Nephron progenitor cell (in vitro differentiated cells): ENCODE measurements around the gene ATP13A1.
"Not testable (repeated sequence)": the region's sequence is repeated elsewhere in the genome, so short reads cannot be mapped to it uniquely, and the experiment has no call there.

Source experiments
- DNase-seq: peaks from one replicate; pipeline ENCODE4 v3.0.0; 2021
- H3K27ac Mint-ChIP-seq: 2 replicates; pipeline ENCODE4 v1.8.0; 2021; ENCODE audit warnings: mild to moderate bottlenecking, moderate library complexity, mixed read lengths
- H3K27me3 Mint-ChIP-seq: 2 replicates; pipeline ENCODE4 v1.8.0; 2021; ENCODE audit warnings: mild to moderate bottlenecking, low read depth, mixed read lengths; ENCODE audit not compliant: poor library complexity
- H3K36me3 Mint-ChIP-seq: 2 replicates; pipeline ENCODE4 v1.8.0; 2021; ENCODE audit warnings: low read depth, mixed read lengths
- H3K4me1 Mint-ChIP-seq: 2 replicates; pipeline ENCODE4 v1.8.0; 2021; ENCODE audit warnings: mixed read lengths
- H3K4me3 Mint-ChIP-seq: 2 replicates; pipeline ENCODE4 v1.8.0; 2021; ENCODE audit warnings: mild to moderate bottlenecking, moderate library complexity, mixed read lengths
- H3K9me3 Mint-ChIP-seq: 2 replicates; pipeline ENCODE4 v1.8.0; 2021; ENCODE audit warnings: mild to moderate bottlenecking, moderate library complexity, mixed read lengths
- TF ChIP-seq, protein P1 (sequence below): fragments of 200-600 bp; sonication (generic); IDR thresholded peaks from 2 replicates; pipeline ENCODE4 v1.5.0; 2021; ENCODE audit warnings: antibody characterized with exemption

The ATP13A1 gene

DNA sequence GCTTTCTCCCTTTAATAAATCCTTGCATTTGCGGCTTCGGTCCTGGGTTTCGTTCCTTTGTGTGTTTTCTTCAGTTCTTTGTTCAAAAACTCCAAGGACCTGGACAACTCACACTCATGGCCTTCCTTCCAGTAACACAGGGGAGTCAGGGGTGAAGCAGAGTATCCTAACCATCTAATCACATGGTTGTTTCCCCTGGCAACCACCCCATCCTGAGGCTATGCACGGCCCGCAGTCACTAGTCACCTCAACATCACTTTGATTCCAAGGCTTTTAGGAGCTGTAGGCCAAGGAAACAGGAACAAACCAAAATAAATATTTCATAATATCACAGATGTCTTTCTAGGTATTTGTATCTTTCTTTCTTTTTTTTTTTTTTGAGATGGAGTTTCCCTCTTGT lies 34.1 kb upstream of the ATP13A1 start:
- no peak for DNase-seq
- TF ChIP-seq, protein P1, sequence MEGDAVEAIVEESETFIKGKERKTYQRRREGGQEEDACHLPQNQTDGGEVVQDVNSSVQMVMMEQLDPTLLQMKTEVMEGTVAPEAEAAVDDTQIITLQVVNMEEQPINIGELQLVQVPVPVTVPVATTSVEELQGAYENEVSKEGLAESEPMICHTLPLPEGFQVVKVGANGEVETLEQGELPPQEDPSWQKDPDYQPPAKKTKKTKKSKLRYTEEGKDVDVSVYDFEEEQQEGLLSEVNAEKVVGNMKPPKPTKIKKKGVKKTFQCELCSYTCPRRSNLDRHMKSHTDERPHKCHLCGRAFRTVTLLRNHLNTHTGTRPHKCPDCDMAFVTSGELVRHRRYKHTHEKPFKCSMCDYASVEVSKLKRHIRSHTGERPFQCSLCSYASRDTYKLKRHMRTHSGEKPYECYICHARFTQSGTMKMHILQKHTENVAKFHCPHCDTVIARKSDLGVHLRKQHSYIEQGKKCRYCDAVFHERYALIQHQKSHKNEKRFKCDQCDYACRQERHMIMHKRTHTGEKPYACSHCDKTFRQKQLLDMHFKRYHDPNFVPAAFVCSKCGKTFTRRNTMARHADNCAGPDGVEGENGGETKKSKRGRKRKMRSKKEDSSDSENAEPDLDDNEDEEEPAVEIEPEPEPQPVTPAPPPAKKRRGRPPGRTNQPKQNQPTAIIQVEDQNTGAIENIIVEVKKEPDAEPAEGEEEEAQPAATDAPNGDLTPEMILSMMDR = no peak
- Mint-ChIP-seq H3K36me3 (peaks cover 31% of the 10 kb centered on the region), H3K27ac (no peak overlapping the region), H3K9me3 (peaks cover 72% of the 10 kb centered on the region), H3K4me1 (no peaks in the 10 kb centered on the region), H3K4me3 (no peak overlapping the region), H3K27me3 (peaks cover 5% of the 10 kb centered on the region)

DNA sequence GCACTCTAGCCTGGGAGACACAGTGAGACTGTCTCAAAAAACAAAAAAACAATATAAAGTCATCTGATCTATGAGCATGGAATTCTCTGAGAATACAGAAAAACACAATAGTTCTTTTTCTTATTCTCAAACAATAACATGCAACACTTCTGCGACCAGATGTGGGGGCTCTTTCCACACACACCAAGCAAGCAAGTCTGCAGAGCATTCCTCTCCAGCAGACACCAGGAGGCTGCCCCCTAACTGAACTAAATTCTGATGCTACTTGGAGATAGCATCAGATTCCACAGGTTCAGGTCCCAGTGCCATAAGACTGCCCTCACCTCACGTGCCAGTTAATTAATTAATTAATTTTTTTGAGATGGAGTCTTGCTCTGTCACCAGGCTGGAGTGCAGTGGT lies 32.9 kb upstream of the ATP13A1 start:
- Mint-ChIP-seq H3K4me3 (no peak overlapping the region), H3K36me3 (peaks cover 21% of the 10 kb centered on the region), H3K27me3 (peaks cover 5% of the 10 kb centered on the region), H3K9me3 (peaks cover 66% of the 10 kb centered on the region), H3K4me1 (no peaks in the 10 kb centered on the region), H3K27ac (no peak overlapping the region)
- DNase-seq = no peak
- TF ChIP-seq, protein P1 = no peak

DNA sequence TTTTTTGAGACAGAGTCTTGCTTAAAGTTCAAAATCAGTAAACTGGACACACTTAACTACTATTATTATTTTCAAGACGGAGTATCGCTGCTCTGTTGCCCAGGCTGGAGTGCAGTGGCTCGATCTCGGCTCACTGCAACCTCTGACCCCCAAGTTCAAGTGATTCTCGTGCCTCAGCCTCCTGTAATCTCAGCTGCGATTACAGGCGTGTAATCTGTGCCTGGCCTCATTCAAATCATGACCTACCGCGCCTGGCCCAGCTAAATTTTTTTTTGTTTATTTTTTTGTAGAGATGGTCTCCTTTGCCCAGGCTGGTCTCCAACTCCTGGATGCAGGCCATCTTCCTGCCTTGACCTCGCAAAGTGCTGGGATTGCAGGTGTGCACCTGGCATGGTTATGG lies 28.2 kb upstream of the ATP13A1 start:
- DNase-seq = no peak
- TF ChIP-seq, protein P1 = no peak
- Mint-ChIP-seq H3K9me3 (peaks cover 35% of the 10 kb centered on the region), H3K36me3 (peaks cover 5% of the 10 kb centered on the region), H3K27ac (no peak overlapping the region), H3K4me1 (no peaks in the 10 kb centered on the region), H3K4me3 (no peak overlapping the region), H3K27me3 (no peaks in the 10 kb centered on the region)

DNA sequence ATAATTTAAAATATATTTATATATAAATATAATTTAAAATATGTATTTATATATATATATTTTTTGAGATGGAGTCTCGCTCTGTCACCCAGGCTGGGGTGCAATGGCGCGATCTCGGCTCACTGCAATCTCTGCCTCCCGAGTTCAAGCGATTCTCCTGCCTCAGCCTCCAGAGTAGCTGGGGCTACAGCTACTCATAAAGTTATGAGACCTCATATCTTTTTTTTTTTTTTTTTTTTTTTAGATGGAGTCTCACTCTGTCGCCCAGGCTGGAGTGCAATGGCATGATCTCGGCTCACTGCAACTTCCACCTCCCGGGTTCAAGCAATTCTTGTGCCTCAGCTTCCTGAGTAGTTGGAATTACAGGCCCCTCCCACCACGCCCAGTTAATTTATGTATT lies 25.5 kb upstream of the ATP13A1 start:
- not testable (repeated sequence) for H3K27ac Mint-ChIP-seq, H3K27me3 Mint-ChIP-seq, H3K4me1 Mint-ChIP-seq, DNase-seq, H3K4me3 Mint-ChIP-seq
- Mint-ChIP-seq H3K9me3 (peaks cover 50% of the 10 kb centered on the region), H3K36me3 (peaks cover 19% of the 10 kb centered on the region)

DNA sequence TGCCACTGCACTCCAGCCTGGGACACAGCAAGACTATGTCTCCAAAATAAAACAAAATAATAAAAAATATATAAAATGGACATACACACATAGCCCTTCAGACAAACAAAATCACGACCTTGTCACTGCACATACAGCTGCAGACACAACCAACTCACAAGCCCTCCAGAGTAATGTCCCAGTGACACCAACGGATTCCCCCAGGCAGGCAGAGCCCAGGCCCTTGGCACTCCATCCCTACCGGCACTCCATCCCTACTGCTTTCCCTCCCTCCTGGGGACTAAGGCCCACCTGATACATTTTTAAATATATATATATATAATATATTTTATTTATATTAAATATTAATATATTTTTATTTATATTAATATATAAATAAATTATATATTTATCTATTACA lies 23.6 kb upstream of the ATP13A1 start:
- DNase-seq = no peak
- TF ChIP-seq, protein P1 = no peak
- no peak overlapping the region for H3K4me3 Mint-ChIP-seq

DNA sequence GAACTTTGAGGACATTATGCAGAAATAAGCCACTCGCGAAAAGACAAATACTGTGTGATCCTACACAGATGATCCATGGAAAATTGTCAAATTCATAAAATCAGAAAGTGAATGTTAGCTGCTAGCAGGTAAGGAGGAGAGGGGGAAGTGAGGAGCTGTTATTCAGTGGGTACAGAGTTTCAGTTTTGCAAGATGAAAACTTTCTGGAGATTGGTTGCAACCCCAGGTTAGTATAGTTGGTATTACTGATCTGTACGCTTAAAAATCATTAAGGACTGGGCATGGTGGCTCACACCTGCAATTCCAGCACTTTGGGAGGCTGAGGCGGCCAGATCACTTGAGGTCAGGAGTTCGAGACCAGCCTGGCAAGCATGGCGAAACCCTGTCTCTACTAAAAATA lies 23.1 kb upstream of the ATP13A1 start:
- TF ChIP-seq, protein P1 = no peak
- Mint-ChIP-seq H3K4me1 (no peaks in the 10 kb centered on the region), H3K27me3 (peaks cover 4% of the 10 kb centered on the region), H3K36me3 (peaks cover 43% of the 10 kb centered on the region), H3K9me3 (peaks cover 61% of the 10 kb centered on the region), H3K4me3 (no peak overlapping the region), H3K27ac (no peak overlapping the region)
- no peak for DNase-seq

More for the DNA sequence above, 23.6 kb upstream of the ATP13A1 start:
- H3K4me1 Mint-ChIP-seq = no peaks in the 10 kb centered on the region
- peaks cover 4% of the 10 kb centered on the region for H3K27me3 Mint-ChIP-seq
- H3K9me3 Mint-ChIP-seq = peaks cover 64% of the 10 kb centered on the region
- no peak overlapping the region for H3K27ac Mint-ChIP-seq
- H3K36me3 Mint-ChIP-seq = peaks cover 39% of the 10 kb centered on the region

DNA sequence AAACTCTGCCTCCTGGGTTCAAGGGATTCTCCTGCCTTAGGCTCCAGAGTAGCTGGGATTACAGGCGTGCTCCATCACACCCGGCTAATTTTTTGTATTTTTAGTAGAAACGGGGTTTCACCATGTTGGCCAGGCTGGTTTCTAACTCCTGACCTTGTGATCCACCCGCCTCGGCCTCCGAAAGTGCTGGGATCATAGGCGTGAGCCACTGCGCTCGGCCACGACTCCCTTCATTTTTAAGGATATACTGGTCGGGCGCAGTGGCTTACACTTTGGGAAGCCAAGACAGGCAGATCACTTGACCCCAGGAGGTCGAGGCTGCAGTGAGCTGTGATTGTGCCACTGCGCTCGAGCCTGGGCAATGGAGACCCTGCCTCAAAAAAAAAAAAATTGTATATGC lies 22.6 kb upstream of the ATP13A1 start:
- H3K27me3 Mint-ChIP-seq, DNase-seq, H3K4me3 Mint-ChIP-seq, H3K4me1 Mint-ChIP-seq, H3K27ac Mint-ChIP-seq: not testable (repeated sequence)
- Mint-ChIP-seq H3K9me3 (peaks cover 64% of the 10 kb centered on the region), H3K36me3 (peaks cover 48% of the 10 kb centered on the region)
